ENCODE data around the gene PRPF6.
A peak's percentile ranks its signal among the peaks of the same experiment; 100 is the strongest.

PRPF6 gene

DNA sequence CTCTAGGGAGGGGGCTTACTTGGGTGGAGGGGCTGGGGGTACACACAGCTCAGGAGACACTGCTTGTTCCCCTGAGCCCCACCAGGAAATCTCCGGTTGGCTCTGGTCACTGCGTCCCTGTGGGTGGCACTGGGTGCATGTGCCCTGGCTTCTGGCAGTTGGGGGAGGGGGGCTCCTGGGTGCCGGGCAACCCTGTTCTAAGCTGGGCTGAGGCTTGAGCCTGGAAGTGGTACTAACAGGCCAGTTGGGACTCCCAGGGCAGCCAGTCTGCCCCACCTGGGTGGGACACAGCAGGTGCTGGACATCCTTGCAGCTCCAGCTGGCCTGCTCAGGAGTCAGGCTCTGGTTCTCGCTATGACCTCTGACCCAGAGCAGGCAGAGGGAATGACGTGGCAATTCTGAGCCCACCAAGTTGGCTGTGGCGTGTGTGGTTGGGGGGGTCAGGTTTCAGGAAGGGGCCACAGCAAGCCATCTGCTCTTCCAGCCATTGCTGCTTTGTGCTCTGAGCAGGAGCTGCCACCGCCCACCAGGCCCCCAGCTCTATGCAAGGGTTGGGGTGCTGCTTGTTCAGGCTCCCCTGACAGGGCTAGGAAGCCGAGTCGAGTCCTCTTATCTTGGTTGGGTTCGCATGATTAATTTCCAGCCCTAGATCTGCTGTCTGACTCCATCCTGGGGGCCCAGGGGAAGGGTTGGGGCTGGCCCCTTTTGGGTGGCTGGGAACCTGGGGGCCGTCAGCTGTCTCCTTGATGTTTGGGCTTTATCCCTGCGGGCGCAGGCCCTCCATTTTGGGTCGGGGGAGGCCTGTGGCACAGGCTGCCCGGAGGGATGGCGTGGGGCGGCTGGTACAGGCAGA lies 55.6 kb downstream of the PRPF6 start:
- no peak for DNase-seq

DNA sequence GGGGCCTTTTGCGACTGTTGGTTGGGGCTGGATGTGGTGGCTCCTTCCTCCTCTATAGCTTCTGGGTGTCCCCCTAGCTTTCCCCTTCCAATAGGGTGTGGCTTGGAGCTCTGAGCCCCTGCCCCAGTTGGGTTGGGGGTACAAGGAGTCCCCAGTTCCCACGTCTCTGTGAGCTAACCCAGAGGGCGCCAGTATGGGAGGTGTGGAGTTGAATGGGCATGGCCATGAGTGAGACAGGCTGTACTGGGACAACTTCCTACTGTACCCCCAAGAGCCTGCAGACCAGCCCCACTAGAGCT lies 56.2 kb downstream of the PRPF6 start:
- no peak for DNase-seq

DNA sequence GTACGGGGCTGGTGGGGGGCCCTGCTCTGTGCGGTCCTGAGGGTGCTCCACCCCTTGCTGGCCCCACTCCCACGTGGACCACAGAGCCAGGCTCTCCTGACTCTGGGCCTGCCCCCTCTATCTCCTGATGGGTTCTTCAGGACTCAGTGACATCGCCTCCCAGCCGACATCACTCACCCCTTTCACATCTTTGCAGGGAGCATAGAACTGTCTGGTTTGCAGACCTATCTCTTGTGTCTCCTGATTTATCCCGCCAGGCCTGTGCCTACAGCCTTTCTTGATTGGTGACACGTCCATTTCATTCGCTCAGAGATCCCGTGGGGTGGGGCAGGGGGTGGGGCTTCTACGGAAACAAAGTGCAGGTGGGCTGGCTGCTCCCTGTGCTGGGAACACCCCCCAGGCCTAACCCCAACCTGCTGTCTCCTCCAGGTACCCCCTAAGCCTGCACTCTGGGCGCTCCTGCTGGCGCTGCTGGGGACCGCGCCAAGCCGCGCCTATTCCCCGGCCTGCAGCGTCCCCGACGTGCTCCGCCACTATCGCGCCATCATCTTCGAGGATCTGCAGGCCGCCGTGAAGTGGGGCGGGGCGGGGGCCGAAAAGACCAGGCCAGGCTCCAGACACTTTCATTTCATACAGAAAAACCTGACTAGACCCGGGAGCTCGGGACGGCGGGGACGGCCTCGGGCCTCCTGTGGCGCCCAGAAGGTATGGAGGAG lies 56.7 kb downstream of the PRPF6 start:
- no peak for DNase-seq

DNA sequence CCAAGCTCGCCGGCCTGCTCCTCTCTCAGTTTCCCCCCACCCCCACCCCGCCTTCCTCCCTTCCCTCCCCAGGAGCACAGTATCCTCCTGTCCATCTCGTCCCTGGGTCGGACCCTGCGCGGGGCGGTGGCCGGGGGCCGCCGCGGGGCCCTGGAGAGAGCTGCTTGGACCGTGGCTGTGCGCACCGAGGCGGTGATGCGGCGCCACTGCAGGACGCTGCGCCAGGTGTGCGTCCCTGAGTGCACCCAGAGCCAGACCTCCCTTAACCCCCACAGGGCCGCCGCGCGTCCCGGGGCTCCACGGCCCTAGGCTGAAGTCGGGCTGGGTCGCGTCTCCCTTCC lies 57.3 kb downstream of the PRPF6 start:
- no peak for DNase-seq

DNA sequence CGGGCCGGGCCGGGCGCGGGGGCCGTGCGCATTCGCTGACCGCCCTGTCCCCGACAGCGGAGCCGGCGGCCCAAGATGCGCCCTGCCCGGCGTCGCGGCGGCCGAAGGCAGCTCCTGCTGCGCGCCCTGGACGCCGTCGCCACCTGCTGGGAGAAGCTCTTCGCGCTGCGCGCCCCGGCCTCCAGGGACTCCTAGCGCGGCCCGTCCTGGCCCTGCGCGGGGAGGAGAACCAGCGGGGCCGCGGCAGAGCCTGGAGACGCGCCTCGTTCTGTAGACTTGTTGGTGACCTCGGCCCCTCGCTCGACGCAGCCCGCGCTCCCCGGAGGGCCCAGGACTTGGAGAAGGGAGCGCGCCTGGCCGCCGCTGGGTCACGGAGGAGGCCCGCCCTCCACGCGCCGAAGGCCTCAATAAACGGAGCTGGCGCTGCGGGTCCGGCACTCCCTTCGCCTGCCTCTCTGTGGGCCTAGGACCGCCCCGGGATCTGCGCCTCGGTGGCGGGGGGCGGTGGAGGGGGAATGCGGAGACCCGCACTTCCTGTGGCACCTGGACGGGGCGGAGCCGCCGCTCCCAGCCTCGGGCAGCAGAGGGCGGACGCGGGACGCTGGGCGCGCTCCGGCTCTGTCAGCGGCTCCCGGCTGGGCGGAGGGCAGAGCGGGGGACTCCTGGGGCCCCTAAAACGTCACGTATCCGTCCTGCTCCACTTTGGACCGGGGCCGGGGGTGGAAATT lies 57.8 kb downstream of the PRPF6 start:
- DNase-seq = peak; percentile 26

DNA sequence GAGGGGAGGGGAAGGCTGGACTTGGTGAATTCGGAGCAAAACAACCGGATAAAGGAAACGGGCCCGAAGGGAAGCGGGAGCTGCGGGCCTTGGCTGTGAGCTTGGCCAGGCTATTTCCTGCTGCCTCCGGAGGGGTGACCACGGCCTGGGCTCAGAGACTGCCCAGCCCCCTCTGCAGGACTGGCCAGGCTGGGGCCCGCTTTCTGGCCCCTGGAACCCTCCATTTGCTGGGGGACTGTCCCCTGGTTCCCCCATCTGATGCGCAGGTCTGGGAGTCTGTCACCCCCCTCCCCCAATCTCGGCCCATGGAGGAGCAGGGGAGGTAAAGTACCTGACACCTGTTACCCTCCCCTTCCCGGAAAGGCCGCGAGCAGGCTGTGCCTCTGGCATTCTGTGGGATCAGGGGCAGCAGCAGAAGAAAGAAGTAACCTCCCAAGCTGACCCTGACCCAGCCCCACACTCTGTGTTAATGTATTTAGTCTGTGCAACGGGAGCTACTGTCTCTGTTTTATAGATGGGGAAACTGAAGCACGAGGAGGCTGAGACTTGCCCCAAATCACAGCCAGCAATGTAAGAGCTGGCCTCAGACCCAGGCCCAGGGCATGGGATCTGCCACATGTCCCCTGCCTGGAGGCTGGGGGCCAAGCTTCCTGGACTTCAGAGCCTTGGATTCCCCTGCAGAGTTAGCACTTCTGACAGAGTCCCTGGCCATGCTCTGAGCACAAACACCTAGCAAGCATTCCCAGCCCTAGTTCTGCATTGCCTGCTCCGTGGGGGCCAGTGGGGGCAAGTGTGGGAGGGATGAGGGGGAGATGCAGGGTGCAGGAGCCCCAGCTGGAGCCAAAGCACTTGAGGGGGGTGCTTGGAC lies 58.6 kb downstream of the PRPF6 start:
- DNase-seq = no peak

DNA sequence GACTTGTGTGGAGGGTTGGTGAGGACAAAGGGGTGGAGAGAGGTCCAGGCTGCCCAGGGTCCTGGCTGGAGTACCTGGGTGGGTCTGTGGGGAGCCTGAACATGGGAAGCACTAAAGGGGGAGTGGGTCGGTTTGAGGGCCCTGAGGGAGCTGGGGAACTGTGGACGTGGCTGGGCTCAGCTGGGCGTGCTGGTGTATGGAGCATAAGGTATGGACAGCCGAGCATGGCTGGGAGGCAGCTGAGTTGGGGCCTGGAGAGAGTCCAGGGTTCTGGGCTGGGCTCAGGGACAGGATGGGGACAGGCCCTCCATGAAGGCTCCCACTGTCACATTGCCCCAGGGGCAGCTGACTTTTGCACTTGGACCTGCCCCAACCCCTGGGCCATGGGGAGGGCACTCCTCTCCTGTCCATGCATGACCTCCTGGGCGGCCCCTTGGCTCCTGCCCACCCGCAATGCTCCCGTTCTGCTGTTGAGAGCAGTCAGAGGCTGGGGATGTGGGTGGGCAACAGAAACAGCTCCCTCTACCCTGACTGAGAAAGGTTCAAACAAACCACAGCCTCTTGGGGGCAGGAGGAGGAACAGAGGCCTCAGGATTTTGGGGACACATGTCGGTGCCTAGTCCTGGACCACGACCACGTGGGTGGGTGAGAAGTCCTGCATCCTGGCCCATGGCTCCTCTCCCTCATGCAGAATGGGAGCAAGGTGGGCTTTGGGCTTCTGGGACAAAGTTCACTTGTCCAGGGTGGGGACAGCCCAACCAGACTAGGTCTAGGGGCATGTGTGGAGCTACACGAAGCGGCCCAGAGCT lies 59.5 kb downstream of the PRPF6 start:
- DNase-seq = no peak

DNA sequence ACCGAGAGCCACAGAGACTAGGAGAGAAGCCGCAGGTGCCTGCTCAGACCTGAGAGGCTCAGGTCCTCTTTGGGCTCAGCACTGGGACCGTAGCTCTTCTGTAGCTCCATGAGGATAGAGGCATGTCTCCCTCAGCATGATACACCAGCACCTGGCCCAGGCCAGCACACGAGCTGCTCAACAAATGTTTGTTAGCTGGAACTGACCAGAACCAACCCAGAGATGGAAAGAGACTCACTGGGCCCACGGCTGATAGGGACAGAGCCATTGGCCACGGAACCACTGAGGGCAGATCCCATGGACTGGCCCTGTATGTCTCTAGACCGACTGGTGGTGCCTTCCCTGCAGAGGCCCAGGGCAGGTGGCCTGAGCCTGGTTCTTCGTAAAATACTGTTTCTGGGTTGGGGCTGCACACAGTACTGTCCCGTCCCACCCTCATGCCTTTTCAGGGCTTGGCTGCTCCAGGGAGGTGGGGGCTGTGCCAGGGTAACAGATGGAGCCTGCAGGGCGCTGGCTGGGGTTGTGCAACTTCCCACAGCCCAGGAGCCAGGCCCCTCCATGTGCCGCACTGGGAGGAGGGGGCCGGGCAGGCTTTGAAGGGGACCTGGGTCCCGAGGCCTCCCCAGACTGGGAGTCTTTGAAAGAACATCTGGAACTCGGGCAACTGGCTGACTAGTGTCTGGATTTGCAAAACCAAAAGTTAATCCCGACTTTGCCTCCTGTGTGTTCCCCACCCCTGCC lies 60.3 kb downstream of the PRPF6 start:
- DNase-seq = peak; percentile 66

DNA sequence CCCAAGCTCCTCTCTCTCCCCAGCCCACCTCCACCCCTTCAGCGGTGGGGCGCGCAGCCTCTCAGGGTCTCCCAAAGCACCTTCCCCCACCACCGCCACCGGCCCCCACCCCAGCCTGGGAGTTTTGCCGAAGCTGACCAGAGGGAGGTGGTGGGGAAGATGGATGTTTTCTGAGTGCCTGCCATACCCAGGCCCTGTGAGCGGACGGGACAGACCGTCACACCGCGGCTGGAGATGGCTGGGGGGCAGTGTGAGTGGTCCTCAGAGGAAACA lies 60.8 kb downstream of the PRPF6 start:
- DNase-seq = no peak

DNA sequence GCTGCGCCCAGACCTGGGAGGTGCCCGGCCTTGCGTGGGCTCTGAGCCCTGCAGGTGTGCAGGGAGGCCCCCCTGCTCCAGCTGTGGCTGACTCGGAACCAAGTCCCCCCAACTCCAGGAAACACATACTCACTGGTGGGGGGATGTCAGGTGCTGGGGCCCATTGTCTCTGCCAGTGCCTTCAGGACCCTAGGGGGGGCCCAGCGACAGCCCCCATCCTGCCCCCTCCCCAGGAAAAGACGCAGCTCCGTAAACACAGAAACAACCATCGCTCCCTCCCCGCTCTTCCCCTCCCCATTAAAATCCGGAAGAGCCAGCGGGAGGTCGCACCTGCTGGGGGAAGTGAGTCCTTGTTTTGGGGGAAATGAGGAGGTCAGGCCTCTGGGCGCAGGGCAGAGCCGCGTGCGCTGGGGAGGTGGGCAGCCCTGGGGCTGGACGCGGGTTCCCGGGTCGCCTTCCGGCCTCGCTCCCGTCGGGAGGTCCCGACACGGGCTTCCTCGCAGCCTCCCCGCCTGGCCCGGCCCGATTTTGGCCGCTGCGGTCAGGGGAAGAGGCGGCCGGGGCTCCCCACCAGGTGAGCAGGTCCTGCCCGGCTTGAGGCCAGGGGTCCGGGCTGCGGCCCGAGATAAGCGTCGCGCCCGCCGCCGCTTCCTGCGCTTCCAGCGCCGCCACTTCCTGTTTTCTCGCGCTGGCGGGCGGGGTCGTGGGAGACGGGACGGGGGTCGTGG lies 61.3 kb downstream of the PRPF6 start:
- no peak for DNase-seq

DNA sequence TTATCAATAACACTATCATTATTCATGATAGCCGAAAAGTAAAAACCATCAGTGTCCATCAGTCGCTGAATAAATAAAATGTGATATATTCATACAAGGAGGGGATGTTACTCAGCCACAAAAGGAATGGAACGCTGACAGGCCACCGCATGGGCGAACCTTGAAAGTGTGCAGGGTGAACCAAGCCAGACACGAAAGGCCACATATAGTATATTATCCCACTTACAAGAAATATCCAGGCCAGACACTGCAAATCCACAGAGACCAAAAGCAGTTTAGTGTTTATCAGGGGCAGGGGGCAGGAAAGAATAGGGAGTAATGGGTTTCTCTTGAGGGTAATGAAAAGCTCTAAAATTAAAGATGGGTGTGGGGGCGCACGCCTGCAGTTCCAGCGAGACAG lies 62.8 kb downstream of the PRPF6 start:
- no peak for DNase-seq

DNA sequence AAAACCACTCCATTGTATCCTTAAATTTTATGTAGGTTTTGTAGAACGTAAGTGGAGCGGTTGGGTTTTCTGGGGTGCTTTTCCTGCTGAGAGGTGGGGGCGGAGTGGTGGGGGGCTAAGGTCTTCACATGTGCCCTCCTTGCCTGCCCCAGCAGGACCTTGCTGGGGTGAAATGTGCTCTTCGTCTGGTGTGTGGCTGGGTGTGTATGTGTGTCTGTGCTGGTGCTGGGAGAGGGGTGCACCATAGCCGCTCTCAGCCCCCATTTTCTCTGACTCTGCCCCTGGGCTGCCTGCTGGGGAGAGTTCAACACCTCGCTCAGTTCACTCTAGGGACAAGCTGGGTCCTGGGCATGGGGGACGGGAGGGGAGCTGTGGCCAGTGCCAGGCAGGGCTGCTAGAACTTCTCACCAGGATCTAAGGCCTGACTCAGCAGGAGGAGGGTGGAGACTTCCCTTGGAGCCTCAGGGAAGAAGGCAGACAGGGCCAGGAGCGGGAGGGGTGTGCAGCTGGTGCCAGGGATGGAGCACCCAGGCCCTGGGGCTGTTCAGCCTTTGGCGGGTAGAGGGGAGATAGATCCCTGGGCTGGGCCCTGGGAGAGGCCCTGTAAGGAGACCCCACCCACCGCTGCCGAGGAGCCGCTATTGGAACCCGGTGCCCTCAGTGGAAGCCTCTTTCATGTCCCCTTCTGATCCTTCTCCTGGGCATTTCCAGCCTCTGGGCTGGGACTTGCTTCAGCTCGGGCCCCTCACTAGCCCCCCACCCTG lies 63.7 kb downstream of the PRPF6 start:
- no peak for DNase-seq

DNA sequence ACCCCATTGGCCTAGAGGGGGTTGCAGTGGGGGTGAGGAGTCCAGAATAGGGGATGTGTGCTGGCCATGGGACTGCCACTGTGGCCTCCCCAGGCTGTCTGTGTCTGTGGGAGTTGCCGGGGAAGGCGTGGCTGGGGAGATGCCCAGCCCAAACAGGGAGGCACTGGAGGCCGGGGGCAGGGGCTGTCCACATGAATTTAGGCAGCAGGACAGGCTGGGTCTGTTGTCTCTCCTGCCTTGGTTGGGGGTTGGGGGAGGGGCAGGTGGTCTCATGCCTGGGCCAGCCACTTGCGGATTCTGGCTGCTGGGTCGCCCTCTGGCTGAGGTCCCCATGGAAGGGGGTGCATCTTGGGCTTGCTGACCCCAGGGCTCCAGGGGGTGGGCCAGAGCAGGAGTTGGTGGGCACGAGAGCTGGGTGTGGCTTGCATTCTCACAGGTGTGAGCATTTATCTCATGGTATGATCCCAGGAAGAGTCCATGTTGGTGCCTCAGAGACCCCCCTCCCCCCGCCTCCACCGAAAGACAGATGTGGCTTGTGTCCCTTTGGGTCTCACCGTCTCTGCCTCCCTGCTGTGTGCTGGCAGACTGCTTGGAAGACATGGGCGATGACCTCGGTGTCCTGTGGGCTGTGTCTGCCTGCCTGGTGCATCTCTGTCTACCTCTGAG lies 64.5 kb downstream of the PRPF6 start:
- no peak for DNase-seq

DNA sequence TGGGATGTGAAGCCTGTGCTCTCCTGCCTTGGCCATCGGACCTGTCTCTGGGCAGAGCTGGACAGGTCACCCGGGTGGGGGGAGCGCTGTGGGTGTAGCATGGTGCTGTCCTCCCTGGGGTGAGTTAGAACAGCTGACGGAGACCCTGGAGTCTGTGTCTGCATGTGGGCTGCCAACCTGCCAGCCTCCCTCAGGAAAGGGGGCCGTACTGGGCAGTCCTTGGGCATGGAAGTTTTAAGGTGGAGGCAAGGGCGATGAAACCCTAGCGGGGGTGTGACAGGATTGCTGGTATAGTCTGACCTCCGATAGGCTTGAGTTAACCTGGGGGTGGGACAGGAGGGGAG lies 66.1 kb downstream of the PRPF6 start:
- no peak for DNase-seq

DNA sequence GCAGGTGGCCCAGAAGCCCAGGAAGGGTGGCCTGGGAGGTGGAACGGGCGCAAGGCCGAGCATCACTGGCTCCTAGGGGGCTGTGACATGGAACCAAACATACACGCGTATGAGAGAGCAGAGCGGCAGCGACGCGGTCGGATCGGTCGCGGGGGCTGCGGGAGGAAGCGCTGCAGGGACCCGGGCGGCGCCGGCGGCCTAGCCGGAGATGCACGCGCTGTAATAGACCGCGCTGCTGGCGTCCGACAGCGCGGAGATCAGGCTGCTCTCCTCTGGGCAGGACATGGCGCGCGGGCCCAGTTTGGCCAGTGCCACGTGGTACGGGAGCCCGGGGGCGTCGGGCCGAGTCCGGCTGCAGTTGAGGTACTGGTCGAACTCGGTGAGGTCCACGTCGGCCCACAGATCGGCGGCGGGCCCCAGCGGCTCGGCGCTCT lies 67.1 kb downstream of the PRPF6 start:
- DNase-seq = no peak

DNA sequence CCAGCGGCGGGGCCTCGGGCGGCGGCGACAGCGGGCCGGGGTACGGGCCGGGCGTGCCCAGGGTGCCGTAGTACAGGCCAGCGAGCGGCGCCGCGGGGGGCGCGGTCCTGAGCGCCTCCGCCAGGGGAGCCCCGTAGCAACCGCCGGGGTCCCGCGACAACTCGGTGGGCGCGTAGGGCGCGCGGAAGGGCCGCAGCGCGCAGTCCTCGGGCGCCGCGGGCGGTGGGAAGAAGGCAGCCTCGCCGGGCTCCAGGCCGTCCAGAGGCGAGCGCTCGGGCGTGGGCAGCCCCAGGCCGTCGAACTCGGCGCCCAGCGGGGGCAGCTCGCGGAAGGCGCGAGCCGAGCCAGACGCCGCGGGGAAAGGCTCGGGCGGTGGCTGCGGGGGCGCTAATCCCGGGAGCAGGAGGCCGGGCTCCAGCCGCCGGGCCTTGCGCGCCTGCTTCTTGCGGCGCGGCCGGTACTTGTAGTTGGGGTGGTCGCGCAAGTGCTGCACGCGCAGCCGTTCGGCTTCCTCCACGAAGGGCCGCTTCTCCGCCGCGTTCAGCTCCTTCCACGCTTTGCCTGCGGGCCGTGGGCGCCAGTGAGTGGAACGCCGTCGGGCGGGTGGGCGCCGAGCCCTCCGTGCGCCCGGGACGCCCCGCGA lies 67.6 kb downstream of the PRPF6 start:
- DNase-seq = no peak

DNA sequence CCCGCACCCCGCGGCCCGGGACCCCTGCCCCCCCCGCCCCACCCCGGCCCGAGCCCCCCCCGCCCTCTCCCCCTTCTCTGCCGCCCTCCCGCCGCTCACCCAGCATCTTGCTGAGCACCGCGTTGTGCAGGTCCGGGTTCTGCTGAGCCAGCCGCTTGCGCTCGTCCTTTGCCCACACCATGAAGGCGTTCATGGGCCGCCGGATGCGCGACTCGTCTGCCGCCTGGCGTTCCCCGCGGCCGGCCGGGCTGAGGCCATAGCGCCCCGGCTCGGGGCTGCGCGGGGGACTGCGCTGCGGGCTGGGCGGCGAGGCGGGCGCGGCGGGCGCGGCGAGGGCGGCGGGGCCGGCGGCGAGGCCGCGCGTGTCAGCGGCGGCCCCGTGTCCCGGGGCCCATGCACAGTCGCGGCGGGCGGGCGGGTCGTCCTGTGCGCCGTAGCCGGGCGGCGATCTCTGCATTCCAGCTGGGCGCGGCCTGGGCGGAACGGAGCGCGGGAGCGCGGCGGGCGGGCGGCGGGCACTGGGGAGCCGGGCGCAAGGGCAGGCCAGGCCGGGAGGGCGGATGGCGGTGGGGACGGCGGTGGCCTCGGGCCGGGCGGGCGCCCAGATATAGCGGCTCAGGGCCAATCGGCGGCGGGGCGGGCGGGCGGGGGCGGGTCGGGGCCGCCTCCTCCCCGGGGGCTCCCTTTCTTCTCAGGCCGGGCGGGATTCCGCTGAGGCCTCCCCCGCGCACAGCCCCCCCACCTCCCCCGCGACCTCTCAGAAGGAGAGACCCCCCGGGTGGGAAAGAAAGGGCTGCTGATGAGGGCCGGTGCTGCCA lies 68.3 kb downstream of the PRPF6 start, which contains the start of gene SOX18:
Gene SOX18, minus strand, starts transcription at position 580 of the 818 bp plus-strand sequence. Its CDS starts 123 bp downstream, at position 457.
- DNase-seq = no peak

DNA sequence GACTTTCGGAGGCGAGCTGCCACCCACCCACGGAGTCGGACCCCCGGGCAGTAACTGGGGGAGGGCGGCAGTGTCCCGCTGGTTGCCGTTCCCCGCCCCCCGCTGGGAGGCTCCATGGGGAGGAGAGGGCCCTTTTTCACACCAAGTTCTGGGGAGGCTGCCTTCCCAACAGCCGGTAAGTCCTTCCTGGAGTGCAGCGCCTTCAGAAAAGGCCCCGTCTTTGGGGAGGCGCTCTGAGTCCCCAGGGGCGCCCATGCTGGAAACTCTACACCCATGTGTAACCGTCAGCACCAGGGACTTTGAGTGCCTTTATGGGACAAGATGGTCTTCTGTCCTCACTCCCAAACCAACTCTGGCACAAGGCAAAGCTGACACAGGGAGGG lies 68.9 kb downstream of the PRPF6 start:
- no peak for DNase-seq

Measured in NCI-H1694 (cell line).